Measurements from ENCODE around the gene KBTBD12.

DNA sequence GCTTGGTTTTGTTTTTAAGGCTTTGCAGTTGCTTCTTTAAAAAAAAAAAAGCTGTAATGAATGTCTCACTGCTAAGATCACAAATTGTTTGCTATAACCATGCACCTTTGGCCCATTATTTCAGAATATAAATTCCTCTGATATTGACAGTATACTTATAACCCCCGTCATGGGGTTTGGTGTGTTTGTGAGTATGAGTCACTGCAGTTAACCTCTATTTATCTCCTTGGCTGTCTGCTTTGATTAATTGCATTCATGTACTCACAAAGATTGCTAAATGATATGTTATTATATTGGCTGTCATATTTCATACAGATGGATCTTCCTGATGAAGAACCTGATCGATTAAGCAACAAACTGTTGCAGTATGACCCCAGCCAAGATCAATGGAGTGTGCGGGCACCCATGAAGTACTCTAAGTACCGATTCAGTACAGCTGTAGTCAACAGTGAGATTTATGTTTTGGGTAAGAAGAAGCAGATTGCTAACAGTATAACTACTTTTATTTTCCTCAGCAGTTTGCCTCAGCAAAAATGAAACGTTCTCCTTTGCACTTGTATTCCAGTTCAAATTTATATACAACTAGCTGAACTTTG is 14.9 kb downstream of the KBTBD12 start:
- TF ChIP-seq, protein P1, sequence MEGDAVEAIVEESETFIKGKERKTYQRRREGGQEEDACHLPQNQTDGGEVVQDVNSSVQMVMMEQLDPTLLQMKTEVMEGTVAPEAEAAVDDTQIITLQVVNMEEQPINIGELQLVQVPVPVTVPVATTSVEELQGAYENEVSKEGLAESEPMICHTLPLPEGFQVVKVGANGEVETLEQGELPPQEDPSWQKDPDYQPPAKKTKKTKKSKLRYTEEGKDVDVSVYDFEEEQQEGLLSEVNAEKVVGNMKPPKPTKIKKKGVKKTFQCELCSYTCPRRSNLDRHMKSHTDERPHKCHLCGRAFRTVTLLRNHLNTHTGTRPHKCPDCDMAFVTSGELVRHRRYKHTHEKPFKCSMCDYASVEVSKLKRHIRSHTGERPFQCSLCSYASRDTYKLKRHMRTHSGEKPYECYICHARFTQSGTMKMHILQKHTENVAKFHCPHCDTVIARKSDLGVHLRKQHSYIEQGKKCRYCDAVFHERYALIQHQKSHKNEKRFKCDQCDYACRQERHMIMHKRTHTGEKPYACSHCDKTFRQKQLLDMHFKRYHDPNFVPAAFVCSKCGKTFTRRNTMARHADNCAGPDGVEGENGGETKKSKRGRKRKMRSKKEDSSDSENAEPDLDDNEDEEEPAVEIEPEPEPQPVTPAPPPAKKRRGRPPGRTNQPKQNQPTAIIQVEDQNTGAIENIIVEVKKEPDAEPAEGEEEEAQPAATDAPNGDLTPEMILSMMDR (conservative IDR thresholded peaks at IDR 0.05 in 1 of 2, IDR thresholded peaks at IDR 0.05 in 1 of 2; ENCODE audit: extremely low read depth in 1 of 2, insufficient read depth in 1 of 2, low read depth in 1 of 2, low read length in 2 of 2) = no peak
- TF ChIP-seq EZH2 (IDR thresholded peaks at IDR 0.05; ENCODE audit: borderline replicate concordance, low read length) = no peak
